Measurements from ENCODE around the gene TOPORS.

The TOPORS gene

GRCh38 chr9:32543047-32543446 is 9.3 kb downstream of the TOPORS start:
- Histone ChIP-seq H3K27me3 (ENCODE audit: insufficient read depth, low read length, poor library complexity) (no peaks in the 10 kb centered on the region), H3K4me3 (ENCODE audit: low read depth in 1 of 2, low read length in 2 of 2) (no peak overlapping the region), H4K20me1 (ENCODE audit: insufficient read depth, low read length) (peaks cover 50% of the 10 kb centered on the region), H3K9ac (ENCODE audit: low read depth, low read length) (no peak overlapping the region), H3K27ac (ENCODE audit: low read length) (no peak overlapping the region), H3K36me3 (ENCODE audit: insufficient read depth, low read length) (peaks cover 46% of the 10 kb centered on the region), H3K9me3 (ENCODE audit: insufficient read depth, low read length, severe bottlenecking) (no peaks in the 10 kb centered on the region), H3K4me1 (ENCODE audit: insufficient read depth, low read length) (0 out of 2 replicates have a peak, but pooled peaks cover 7% of the 10 kb centered on the region), H2AFZ (ENCODE audit: low read depth, low read length) (no peak overlapping the region), H3K79me2 (ENCODE audit: insufficient read depth, low read length) (peaks cover 67% of the 10 kb centered on the region), H3K4me2 (ENCODE audit: insufficient read depth, low read length) (no peak overlapping the region)
- TF ChIP-seq CTCF (IDR thresholded peaks at IDR 0.05; ENCODE audit: borderline replicate concordance, extremely low read depth, low read length, poor library complexity, severe bottlenecking) (no peak), EZH2 (IDR thresholded peaks at IDR 0.05; ENCODE audit: borderline replicate concordance, low read depth, low read length, severe bottlenecking) (no peak)
- DNase-seq, result no peak
- ATAC-seq (ENCODE audit: insufficient read depth, low read depth), result no peak

- Histone ChIP-seq H3K79me2 (ENCODE audit: insufficient read depth, low read length) (no peaks in the 10 kb centered on the region), H3K36me3 (ENCODE audit: insufficient read depth, low read length) (no peaks in the 10 kb centered on the region; the same call in 1 of the 2 replicates), H4K20me1 (ENCODE audit: insufficient read depth, low read length) (no peaks in the 10 kb centered on the region), H3K9me3 (ENCODE audit: insufficient read depth, low read length, severe bottlenecking) (no peaks in the 10 kb centered on the region), H3K27me3 (ENCODE audit: insufficient read depth, low read length, poor library complexity) (no peaks in the 10 kb centered on the region), H3K4me2 (ENCODE audit: insufficient read depth, low read length) (no peak overlapping the region), H3K4me3 (ENCODE audit: low read depth in 1 of 2, low read length in 2 of 2) (no peak overlapping the region), H3K27ac (ENCODE audit: low read length) (no peak overlapping the region), H3K4me1 (ENCODE audit: insufficient read depth, low read length) (no peaks in the 10 kb centered on the region), H3K9ac (ENCODE audit: low read depth, low read length) (no peak overlapping the region), H2AFZ (ENCODE audit: low read depth, low read length) (no peak overlapping the region)
- no peak for TF ChIP-seq EZH2 (IDR thresholded peaks at IDR 0.05; ENCODE audit: borderline replicate concordance, low read depth, low read length, severe bottlenecking)
- TF ChIP-seq CTCF (IDR thresholded peaks at IDR 0.05; ENCODE audit: borderline replicate concordance, extremely low read depth, low read length, poor library complexity, severe bottlenecking), result no peak
- DNase-seq (no peak), ATAC-seq (ENCODE audit: insufficient read depth, low read depth) (no peak)
Measured at GRCh38 chr9:32533816-32534215, 18.6 kb downstream of the TOPORS start.

GRCh38 chr9:32533336-32533735 is 19.1 kb downstream of the TOPORS start:
- Histone ChIP-seq H3K9ac (ENCODE audit: low read depth, low read length) (no peak overlapping the region), H3K4me2 (ENCODE audit: insufficient read depth, low read length) (no peak overlapping the region), H3K36me3 (ENCODE audit: insufficient read depth, low read length) (no peaks in the 10 kb centered on the region; the same call in 1 of the 2 replicates), H3K27me3 (ENCODE audit: insufficient read depth, low read length, poor library complexity) (no peaks in the 10 kb centered on the region), H3K79me2 (ENCODE audit: insufficient read depth, low read length) (no peaks in the 10 kb centered on the region), H3K27ac (ENCODE audit: low read length) (no peak overlapping the region), H3K4me3 (ENCODE audit: low read depth in 1 of 2, low read length in 2 of 2) (no peak overlapping the region), H3K9me3 (ENCODE audit: insufficient read depth, low read length, severe bottlenecking) (no peaks in the 10 kb centered on the region), H3K4me1 (ENCODE audit: insufficient read depth, low read length) (no peaks in the 10 kb centered on the region), H2AFZ (ENCODE audit: low read depth, low read length) (no peak overlapping the region), H4K20me1 (ENCODE audit: insufficient read depth, low read length) (no peaks in the 10 kb centered on the region)
- TF ChIP-seq CTCF (IDR thresholded peaks at IDR 0.05; ENCODE audit: borderline replicate concordance, extremely low read depth, low read length, poor library complexity, severe bottlenecking) (no peak), EZH2 (IDR thresholded peaks at IDR 0.05; ENCODE audit: borderline replicate concordance, low read depth, low read length, severe bottlenecking) (no peak)
- DNase-seq (no peak), ATAC-seq (ENCODE audit: insufficient read depth, low read depth) (no peak)

GRCh38 chr9:32526707-32527048 is 25.7 kb downstream of the TOPORS start:
- TF ChIP-seq CTCF (IDR thresholded peaks at IDR 0.05; ENCODE audit: borderline replicate concordance, extremely low read depth, low read length, poor library complexity, severe bottlenecking) (no peak), EZH2 (IDR thresholded peaks at IDR 0.05; ENCODE audit: borderline replicate concordance, low read depth, low read length, severe bottlenecking) (no peak)
- peak overlapping the region; percentile 88 for H3K27ac ChIP-seq (ENCODE audit: low read length)
- H3K36me3 ChIP-seq (ENCODE audit: insufficient read depth, low read length), result peaks cover 8% of the 10 kb centered on the region; the same call in 1 of the 2 replicates
- H3K4me1 ChIP-seq (ENCODE audit: insufficient read depth, low read length), result peaks cover 31% of the 10 kb centered on the region
- peak overlapping the region; percentile 93 for H2AFZ ChIP-seq (ENCODE audit: low read depth, low read length)
- H3K9me3 ChIP-seq (ENCODE audit: insufficient read depth, low read length, severe bottlenecking), result peaks cover 4% of the 10 kb centered on the region
- no peak for ATAC-seq (ENCODE audit: insufficient read depth, low read depth)
- peak overlapping the region; percentile 50 to 96 for H3K4me3 ChIP-seq (ENCODE audit: low read depth in 1 of 2, low read length in 2 of 2)
- H3K4me2 ChIP-seq (ENCODE audit: insufficient read depth, low read length), result peak overlapping the region; percentile 73
- DNase-seq, result no peak
- no peaks in the 10 kb centered on the region for H4K20me1 ChIP-seq (ENCODE audit: insufficient read depth, low read length)
- no peaks in the 10 kb centered on the region for H3K27me3 ChIP-seq (ENCODE audit: insufficient read depth, low read length, poor library complexity)
- peak overlapping the region; percentile 74 for H3K9ac ChIP-seq (ENCODE audit: low read depth, low read length)
- peaks cover 35% of the 10 kb centered on the region for H3K79me2 ChIP-seq (ENCODE audit: insufficient read depth, low read length)
